ENCODE measurements around the gene VWC2L.
A peak's percentile ranks its signal among the peaks of the same experiment; 100 is the strongest.

Gene VWC2L

DNA sequence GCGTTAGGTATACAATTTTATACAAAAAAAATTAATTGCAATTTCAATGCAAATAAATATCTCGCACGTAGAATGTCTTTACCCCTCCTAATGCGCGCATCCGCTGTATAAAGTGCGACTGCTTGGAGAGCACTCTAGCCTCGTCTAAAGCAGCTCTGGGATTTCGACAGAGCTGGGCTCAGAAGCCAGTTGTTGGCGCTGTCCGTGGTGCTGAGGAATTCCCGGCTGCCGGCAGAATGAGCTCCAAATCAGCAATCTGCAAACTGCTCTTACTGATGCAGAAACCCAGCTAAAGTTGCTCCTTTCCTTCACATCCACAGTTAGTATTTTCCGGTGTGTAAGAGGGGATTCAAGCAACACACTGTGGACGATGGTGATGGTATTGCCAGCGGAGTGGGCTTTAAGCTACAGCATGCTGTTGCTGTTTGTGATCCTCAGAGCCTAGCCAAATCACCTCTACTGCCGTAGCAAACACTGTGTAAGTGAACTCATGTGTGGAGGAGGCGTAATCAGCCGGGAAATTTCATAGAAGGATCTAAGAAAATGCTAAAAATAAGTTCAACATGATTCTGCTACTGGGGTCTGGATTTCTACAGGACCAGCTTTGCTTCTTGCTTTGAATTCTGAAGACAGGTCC is at the start of gene VWC2L:
TSS of gene VWC2L (plus strand) at position 137 of the 637 bp plus-strand sequence. CDS start 3,140 bp downstream, outside the sequence.
- peak; percentile 42 for DNase-seq

DNA sequence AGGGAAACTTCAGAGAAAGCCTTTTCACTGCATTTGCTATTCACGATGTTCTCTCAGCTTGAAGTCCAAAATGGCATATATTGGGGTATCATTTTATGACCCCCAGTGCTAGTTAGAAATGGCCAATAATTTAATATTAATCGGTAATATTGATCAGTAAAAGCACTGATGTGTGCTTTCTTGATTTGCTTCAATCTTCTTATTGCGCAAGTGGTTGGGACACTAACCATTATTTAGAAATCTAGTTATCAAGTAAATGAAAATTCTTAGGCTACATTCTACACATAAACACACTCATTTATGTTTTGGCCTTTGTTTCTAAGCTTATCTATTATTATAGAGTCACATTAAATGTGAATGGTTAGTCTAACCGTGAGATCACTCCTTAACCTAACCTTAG is 49.7 kb upstream of the VWC2L start:
- DNase-seq: no peak

- no peak for DNase-seq
Observed at GRCh38 chr2:214365549-214365948, 45.3 kb upstream of the VWC2L start.

DNA sequence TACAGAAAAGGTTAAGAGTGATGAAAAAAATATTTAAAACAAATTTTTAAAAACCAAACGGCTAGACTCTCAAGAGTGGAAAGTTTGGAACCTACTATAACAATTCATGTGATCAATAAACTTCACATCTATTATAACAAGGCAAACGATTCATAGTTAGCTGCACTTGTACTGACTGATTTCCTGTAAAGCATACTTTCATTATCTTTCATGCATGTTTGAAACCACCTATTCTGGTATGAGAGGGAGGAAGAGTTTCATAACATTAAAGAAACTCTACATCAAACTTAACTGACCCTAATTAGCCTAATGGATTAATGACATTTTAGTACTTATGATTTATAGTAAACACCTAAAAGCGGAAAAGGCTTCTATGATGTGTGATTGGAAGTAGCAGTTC is 43.7 kb upstream of the VWC2L start:
- DNase-seq: no peak

- DNase-seq: no peak
Observed at GRCh38 chr2:214376618-214377285, 34.1 kb upstream of the VWC2L start.

DNA sequence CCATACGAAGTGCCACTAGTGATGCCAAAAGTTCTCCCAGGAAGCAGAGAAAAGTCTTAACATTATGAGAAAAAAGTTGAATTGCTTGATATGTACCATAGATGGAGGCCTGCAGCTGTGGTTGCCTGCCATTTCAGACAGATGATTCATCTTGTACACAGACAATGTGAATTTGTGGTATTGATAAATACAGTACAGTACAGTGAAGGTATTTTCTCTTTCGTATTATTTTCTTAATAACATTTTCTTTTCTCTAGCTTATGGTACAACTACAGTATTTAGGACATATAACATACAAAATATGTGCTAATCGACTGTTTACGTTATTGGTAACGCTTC is 33.6 kb upstream of the VWC2L start:
- DNase-seq: no peak

DNA sequence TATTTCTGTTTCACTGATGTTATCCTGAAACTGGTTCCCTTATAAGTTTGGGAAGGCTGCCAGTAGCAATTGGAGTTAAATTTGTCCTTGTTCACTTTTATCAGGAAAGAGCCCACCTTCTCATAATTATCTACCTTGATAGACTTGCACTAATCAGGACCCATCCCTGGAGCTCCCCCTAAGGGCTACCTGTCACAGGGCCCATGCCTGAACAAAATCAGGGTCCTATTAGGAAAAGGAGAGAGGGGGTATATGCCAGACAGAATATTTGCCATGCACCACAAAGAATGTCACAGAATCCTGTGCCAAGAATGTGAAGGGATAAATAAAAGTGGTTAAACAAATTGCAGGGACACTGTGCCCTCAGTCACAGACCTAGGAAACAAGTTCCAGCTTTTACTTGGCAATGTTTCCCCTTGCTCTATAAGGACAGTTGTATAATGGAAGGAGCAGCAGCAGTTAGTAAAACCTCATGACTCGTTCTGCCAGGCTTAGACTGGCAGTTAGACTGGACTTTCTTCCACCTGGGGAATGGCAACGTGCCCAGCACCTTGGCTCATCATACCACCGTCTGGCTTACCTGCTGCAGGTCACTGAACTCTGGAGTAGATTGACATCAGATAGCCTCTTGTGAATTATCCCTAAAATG is 32.3 kb upstream of the VWC2L start:
- DNase-seq: peak; percentile 86

GRCh38 chr2:214379227-214379626 is 31.6 kb upstream of the VWC2L start:
- peak; percentile 16 for DNase-seq

- no peak for DNase-seq
Observed at GRCh38 chr2:214380681-214381080, 30.2 kb upstream of the VWC2L start.

DNA sequence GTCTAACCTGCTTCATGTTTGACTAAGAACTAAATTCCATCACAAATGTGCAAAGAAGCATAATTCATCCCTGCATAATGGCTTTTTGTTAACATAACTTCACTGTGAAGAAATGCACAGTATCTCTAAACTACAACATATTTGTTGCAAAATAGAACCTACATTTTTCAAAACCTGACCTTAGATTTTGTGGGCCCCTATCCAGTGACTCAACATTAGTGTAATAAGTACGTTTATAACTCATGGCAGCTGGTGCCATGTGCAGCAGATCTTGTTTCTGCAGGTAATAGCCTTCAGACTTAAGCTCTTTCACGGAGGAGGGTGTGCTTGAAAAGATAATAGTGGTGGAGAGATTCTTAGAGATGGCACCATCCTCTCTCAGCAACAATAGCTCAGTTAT is 28.6 kb upstream of the VWC2L start:
- no peak for DNase-seq

DNA sequence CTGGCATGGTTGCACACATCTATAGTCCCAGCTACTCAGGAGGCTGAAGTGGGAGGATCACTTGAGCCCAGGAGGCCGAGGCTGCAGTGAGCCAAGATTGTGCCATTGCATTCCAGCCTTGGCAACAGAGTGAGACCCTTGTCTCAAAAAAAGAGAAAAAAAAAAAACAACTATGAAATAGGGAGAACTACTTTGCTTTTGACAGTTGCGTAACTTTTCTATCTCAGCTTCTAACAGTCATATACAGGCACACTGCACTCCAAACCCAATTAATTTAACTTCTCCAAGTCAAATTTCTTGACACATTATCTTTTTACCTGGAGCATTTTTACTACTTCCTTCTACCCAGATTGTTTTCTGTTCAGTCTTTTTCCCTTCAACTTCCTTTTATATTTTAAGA is 24.1 kb upstream of the VWC2L start:
- no peak for DNase-seq

GRCh38 chr2:214389334-214389733 is 21.5 kb upstream of the VWC2L start:
- DNase-seq: no peak

DNA sequence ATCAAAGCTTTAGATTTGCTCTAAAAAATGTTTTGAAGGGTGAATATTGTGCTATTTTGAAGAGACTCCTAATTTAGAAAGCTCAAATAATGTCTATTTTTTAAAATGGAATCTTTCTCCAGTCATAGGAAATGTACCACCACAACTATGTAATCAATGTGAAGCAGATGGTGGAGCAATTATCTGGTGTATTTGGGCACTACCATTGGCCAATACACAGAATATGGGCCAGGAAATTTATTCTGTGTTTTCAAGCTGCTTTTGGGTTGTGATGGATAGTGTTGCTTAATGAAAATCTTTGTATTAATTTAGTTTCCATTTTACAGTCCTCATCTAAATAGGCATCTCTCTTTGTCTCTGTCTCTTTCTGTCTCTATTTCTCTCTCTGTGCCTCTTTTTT is 17.1 kb upstream of the VWC2L start:
- DNase-seq: no peak

DNA sequence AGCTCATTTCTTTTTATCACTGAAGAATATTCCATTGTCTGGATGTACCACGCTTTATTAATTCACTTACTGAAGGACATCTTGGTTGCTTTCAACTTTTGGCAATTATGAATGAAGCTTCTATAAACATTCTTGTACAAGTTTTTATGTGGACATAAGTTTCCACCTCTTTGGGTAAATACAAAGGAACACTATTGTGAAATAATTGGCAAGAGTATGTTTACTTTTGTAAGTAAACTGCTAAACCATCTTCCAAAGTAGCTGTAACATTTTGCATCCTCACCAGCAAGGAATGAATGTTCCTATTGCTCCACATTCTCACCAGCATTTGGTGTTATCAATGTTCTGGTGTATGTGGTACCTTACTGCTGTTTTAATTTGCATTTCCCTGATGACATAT is 15.8 kb upstream of the VWC2L start:
- no peak for DNase-seq

GRCh38 chr2:214401580-214401979 is 9.3 kb upstream of the VWC2L start:
- DNase-seq: no peak

- DNase-seq: peak; percentile 46
Observed at GRCh38 chr2:214410128-214410775, 602 bp upstream of the VWC2L start.

- DNase-seq: no peak
Observed at GRCh38 chr2:214412679-214413078, 1.8 kb downstream of the VWC2L start.

GRCh38 chr2:214436470-214436869 is 25.6 kb downstream of the VWC2L start:
- DNase-seq: no peak

DNA sequence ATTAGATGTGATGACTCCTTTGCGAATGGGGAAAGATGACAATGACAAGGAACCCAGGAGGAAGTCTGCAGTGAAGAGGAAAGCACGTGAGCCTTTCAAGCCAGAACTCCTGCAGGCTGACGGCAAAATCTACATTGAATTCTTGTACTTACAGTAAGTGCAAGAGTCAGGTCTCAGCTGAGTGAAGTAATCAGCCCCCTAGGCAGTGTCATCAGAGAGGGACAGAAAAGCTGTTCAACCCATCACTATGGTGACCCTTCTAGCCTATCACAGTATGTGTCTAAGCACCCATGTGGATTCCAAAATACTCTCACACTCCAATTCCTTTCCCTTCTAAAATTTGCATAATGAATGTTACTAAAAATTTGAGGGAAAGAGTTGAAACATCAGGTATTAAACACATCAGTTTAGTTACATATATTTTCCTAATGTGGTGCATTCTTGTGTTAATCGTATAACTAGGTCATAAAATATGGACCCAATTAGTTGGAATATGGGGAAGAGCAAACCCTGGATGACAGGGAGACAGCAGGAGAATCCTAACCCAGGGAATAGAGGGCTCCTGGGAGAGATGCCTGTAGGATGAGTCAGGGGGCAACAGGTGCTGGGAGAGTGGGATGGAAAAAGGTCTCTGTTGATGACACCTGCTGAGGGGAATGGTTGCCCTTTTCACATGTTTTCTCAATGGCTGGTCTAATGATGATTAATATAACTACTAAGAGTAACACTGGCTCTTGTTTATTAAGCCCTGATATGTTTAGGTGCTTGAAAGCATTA is 39.5 kb downstream of the VWC2L start:
- no peak for DNase-seq

DNA sequence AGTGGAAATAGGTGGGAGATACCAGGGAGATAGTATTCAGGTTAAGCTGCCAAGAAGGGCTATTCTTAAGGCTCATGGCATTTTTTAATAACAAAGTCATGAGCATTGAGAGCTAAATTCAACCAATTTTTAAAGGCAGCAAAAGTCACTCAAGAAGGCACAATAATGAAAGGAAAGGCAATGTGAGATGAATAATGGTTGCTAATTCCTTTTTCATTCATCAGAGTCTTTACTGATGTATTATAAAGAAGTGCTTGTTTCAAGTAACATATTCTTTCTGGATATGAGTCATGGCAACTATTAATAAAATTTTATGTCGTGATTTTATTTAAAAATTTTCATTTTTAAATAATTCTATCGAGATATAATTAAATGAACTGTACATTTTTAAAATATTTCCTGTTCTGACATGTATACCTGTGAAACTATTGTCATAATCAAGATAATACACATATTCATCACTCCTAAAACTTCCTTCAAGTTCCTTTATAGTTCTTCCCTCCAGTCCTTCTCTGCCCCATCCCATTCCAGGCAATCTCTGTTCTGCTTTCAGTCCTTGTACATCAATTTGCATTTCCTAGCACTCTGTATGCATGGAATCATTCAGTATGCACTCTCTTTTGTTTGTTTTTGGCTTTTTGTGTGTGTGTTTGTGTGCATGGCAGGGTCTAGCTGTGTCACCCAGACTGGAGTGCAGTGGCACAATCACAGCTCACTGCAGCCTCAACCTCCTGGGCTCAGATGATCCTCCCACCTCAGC is 40.8 kb downstream of the VWC2L start:
- DNase-seq: no peak

DNA sequence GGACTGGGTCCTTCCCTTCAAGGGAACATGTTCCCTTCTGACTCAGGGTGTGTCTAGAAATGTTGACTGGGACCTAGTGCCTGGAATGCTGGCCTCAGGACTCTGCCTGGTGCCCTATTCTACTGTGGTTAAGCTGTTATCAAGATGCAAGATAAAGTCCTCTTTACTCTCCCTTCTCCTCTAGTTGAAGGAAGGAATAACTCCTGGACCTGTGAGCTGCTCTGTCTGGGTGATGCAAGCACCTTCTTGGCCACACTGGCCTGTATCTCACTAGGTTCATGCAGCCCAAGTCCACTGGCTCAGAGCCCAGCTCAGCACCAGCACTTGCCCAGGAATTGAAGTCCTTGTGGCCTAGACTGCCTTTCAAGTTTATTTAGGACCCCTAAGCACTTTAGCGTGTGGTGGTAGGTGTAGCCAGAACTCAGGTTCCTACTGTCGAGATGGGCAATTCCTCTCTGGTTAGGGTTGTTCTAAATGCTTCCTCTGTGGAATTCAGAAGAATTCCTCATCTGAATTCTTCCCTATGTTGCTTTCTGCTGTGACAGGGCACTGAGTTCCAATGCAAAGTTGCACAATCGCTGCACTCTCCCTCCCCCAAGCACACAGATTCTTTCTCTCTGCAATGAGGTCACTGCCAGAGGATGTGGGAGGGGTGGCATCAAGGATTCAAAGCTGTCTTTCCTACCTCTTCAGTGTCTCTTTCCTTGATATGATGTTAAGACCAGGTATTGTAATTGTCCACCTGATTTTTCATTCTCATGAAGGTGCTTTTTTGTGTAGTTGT is 54.7 kb downstream of the VWC2L start:
- DNase-seq: no peak

- DNase-seq: no peak
Observed at GRCh38 chr2:214469728-214470127, 58.9 kb downstream of the VWC2L start.
